Activated CD4-positive, alpha-beta T cell treated with anti-CD3 and anti-CD28 coated beads, Interleukin-2, Interleukin-6, amounts not matched to agents 100 ng/mL and 50 ng/mL, durations not matched to agents 16 hours and 8 hours (primary cell): Measurements from ENCODE around the gene BLOC1S3.

Source experiments
- DNase-seq: peaks from one replicate; pipeline ENCODE4 v3.0.0-alpha.2; 2020

BLOC1S3 gene

GRCh38 chr19:45178262-45179071 lies at the start of gene BLOC1S3:
BLOC1S3 (plus strand) TSS chr19:45178784; CDS start chr19:45179297, 513 bp downstream.
- DNase-seq: peak; percentile 100

GRCh38 chr19:45128806-45129205 lies 49.8 kb upstream of the BLOC1S3 start:
- no peak for DNase-seq

- DNase-seq: no peak
Observed at GRCh38 chr19:45130236-45130635, 48.3 kb upstream of the BLOC1S3 start.

- DNase-seq: no peak
Observed at GRCh38 chr19:45130888-45131615, 47.5 kb upstream of the BLOC1S3 start.

- no peak for DNase-seq
Observed at GRCh38 chr19:45133661-45134060, 44.9 kb upstream of the BLOC1S3 start.

GRCh38 chr19:45135176-45135885 lies 43.3 kb upstream of the BLOC1S3 start:
- DNase-seq: no peak

GRCh38 chr19:45136507-45137178 lies 41.9 kb upstream of the BLOC1S3 start:
- DNase-seq: no peak

- no peak for DNase-seq
Observed at GRCh38 chr19:45137179-45137761, 41.3 kb upstream of the BLOC1S3 start.

GRCh38 chr19:45138303-45138751 lies 40.3 kb upstream of the BLOC1S3 start:
- no peak for DNase-seq

GRCh38 chr19:45139286-45140143 lies 39.1 kb upstream of the BLOC1S3 start:
- no peak for DNase-seq

GRCh38 chr19:45140144-45140503 lies 38.5 kb upstream of the BLOC1S3 start:
- DNase-seq: no peak

- no peak for DNase-seq
Observed at GRCh38 chr19:45140533-45140932, 38.1 kb upstream of the BLOC1S3 start.

GRCh38 chr19:45141203-45141900 lies 37.2 kb upstream of the BLOC1S3 start:
- no peak for DNase-seq

- no peak for DNase-seq
Observed at GRCh38 chr19:45142016-45142725, 36.4 kb upstream of the BLOC1S3 start.

GRCh38 chr19:45142726-45143110 lies 35.9 kb upstream of the BLOC1S3 start:
- DNase-seq: no peak

GRCh38 chr19:45144431-45145269 lies 33.9 kb upstream of the BLOC1S3 start:
- DNase-seq: no peak

GRCh38 chr19:45145270-45146189 lies 33.1 kb upstream of the BLOC1S3 start:
- DNase-seq: no peak

GRCh38 chr19:45146251-45146650 lies 32.3 kb upstream of the BLOC1S3 start:
- no peak for DNase-seq
